PC-9 (cell line): ENCODE measurements around the gene KRTAP10-11.

Experiments
- CTCF ChIP-seq: fragments of 200-600 bp; sonication (generic); conservative IDR thresholded peaks from 2 replicates; pipeline ENCODE4 v1.6.1; 2017; ENCODE audit warnings: mixed run types, antibody characterized with exemption, mild to moderate bottlenecking, moderate library complexity
- EZH2 ChIP-seq: fragments of 200-600 bp; sonication (generic); IDR thresholded peaks from 2 replicates; pipeline ENCODE4 v1.8.0; 2017; ENCODE audit warnings: antibody characterized with exemption, low read depth

- TF ChIP-seq CTCF (no peak), EZH2 (no peak)
Observed at GRCh38 chr21:44657635-44658540, 11.7 kb downstream of the KRTAP10-11 start, which contains the start of gene KRTAP12-3.
